ENCODE data around the gene TBC1D23. TPM values are rescaled to one million over a fixed set of nuclear protein-coding genes. Genes with fewer than 3 reads are reported as not detected.

The TBC1D23 gene
- total and polyA plus RNA-seq, 8 donors = 7.0 to 79.5 (median 17.3) TPM

DNA sequence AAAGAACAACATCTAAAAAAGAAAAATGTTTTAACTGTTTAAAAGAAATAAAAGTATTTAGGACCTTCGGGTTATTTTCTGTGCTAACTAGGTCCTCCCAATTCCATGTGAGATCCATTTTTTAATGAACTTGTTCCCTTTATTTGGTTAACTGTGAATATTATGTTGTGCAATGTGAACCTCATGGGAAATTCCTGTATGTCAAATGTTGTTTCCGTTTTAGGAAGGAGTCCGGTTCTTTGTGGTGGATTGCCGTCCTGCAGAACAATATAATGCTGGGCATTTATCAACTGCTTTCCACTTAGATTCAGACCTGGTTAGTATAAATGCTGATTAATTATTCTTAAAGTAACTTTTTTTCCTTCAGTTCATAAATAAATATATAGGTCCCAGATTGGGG is 38.2 kb downstream of the TBC1D23 start:
- peaks cover 13 to 95% (median 89%) of the 10 kb centered on the region in 4 donors for H3K36me3 ChIP-seq
- no peaks in the 10 kb centered on the region for H3K27me3 ChIP-seq
- TF ChIP-seq, protein P1, sequence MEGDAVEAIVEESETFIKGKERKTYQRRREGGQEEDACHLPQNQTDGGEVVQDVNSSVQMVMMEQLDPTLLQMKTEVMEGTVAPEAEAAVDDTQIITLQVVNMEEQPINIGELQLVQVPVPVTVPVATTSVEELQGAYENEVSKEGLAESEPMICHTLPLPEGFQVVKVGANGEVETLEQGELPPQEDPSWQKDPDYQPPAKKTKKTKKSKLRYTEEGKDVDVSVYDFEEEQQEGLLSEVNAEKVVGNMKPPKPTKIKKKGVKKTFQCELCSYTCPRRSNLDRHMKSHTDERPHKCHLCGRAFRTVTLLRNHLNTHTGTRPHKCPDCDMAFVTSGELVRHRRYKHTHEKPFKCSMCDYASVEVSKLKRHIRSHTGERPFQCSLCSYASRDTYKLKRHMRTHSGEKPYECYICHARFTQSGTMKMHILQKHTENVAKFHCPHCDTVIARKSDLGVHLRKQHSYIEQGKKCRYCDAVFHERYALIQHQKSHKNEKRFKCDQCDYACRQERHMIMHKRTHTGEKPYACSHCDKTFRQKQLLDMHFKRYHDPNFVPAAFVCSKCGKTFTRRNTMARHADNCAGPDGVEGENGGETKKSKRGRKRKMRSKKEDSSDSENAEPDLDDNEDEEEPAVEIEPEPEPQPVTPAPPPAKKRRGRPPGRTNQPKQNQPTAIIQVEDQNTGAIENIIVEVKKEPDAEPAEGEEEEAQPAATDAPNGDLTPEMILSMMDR (IDR thresholded peaks at IDR 0.05) = no peak
- TF ChIP-seq POLR2A (IDR thresholded peaks at IDR 0.05) (no peak), EP300 (IDR thresholded peaks at IDR 0.05) (no peak), POLR2AphosphoS5 (IDR thresholded peaks at IDR 0.05) (no peak)
- H3K4me1 ChIP-seq = no peaks in the 10 kb centered on the region
- no peak overlapping the region for H3K4me3 ChIP-seq
- H3K9me3 ChIP-seq = no peaks in the 10 kb centered on the region
- no peak for DNase-seq
- intact Hi-C loops (cut with DNase I; ENCODE audit: low total_unique reads) = no loop called here
- H3K27ac ChIP-seq = no peak overlapping the region
- 77 to 95% (median 92%) methylated on average over 4 of the region's 4 CpGs for WGBS, 5 donors

DNA sequence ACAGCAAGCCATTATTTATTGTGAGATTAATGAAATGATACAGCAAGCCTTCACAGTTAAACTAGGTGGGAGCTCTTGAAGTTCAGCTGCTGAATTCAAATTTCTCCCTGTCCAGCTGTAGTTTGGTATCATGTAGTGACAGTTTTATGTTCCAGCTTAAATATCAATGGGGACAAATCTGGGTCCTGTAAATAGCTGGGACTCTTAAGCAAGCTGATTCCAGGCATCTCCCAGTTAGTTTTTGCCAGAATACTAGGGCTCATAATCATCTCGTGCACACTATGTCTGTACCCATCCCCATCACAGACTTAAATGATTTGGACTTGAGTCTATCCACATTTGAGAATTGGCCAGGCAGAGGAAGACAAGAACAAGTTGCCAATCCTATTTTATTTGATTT is 45.9 kb downstream of the TBC1D23 start:
- H3K36me3 ChIP-seq = peaks cover 8 to 94% (median 74%) of the 10 kb centered on the region in 4 donors
- H3K4me1 ChIP-seq = peaks cover 0 to 10% (median 3%) of the 10 kb centered on the region in 4 donors
- TF ChIP-seq POLR2AphosphoS5 (IDR thresholded peaks at IDR 0.05) = no peak
- no peak for TF ChIP-seq EP300 (IDR thresholded peaks at IDR 0.05)
- TF ChIP-seq POLR2A (IDR thresholded peaks at IDR 0.05) = no peak
- TF ChIP-seq, protein P1 (IDR thresholded peaks at IDR 0.05) = no peak
- no peak for DNase-seq
- 81 to 96% (median 88%) methylated on average over 1 of the region's 1 CpG for WGBS, 5 donors
- H3K27me3 ChIP-seq = no peaks in the 10 kb centered on the region
- intact Hi-C loops (cut with DNase I; ENCODE audit: low total_unique reads) = no loop called here
- H3K27ac ChIP-seq = no peak overlapping the region
- H3K9me3 ChIP-seq = no peaks in the 10 kb centered on the region
- H3K4me3 ChIP-seq = no peak overlapping the region

DNA sequence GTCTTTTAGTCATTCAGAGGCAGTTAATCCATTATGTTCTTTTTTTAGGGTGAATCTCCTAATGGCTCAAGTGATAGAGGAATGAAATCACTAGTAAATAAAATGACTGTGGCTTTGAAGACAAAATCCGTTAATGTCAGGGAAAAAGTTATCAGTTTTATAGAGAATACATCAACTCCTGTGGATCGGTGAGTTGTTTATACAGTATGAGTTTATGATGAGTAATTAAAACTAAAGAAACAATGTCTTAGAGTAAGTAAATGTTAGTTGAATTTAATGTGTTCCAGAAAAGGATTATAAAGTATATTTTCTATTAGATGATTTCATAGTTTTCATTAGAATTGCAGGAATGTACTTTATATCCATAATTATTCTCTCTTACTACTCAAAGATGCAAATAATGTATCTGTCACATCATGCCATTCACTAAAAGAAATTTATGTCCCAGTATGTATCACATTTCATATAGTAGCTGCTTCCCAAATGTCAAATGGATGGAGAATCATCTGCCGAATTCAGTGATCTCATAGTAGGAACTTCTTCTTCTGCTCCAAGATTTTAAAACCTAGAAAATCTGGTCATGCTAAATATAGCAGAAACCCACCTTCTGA is 49.7 kb downstream of the TBC1D23 start:
- TF ChIP-seq, protein P1 (IDR thresholded peaks at IDR 0.05) = no peak
- TF ChIP-seq POLR2AphosphoS5 (IDR thresholded peaks at IDR 0.05) (no peak), EP300 (IDR thresholded peaks at IDR 0.05) (no peak), POLR2A (IDR thresholded peaks at IDR 0.05) (no peak)
- intact Hi-C loops (cut with DNase I; ENCODE audit: low total_unique reads) = no loop called here
- Histone ChIP-seq H3K4me1 (peaks cover 0 to 10% (median 3%) of the 10 kb centered on the region in 4 donors), H3K9me3 (no peaks in the 10 kb centered on the region), H3K4me3 (no peak overlapping the region), H3K27me3 (no peaks in the 10 kb centered on the region), H3K36me3 (peaks cover 8 to 79% (median 58%) of the 10 kb centered on the region in 4 donors), H3K27ac (no peak overlapping the region)
- DNase-seq = no peak
- 80 to 87% (median 83%) methylated on average over 3 of the region's 3 CpGs for WGBS, 5 donors

DNA sequence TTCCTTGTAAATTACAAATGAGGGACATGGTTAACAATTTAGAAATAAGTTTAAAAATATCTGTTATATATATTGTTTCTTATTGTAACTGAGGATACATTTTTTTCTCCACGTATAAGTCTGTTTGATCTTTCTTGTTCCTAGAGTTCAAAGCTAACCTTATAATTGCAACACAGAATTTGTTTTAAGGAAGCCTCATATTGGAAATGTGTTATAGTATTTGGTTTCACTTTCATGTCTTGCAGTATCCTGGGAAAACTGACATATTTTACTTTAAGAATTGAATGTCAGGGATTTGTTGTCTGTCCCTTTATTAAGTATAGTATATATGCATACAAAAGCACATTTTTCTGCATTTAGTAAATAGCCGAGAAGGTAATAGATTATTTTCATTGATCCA is 50.2 kb downstream of the TBC1D23 start:
- intact Hi-C loops (cut with DNase I; ENCODE audit: low total_unique reads) = no loop called here
- Histone ChIP-seq H3K4me3 (no peak overlapping the region), H3K4me1 (peaks cover 0 to 10% (median 3%) of the 10 kb centered on the region in 4 donors), H3K27me3 (no peaks in the 10 kb centered on the region), H3K9me3 (no peaks in the 10 kb centered on the region), H3K36me3 (peaks cover 8 to 78% (median 60%) of the 10 kb centered on the region in 4 donors), H3K27ac (no peak overlapping the region)
- WGBS, 5 donors = 29 to 45% (median 43%) methylated on average over 2 of the region's 2 CpGs
- no peak for TF ChIP-seq POLR2A (IDR thresholded peaks at IDR 0.05)
- no peak for TF ChIP-seq EP300 (IDR thresholded peaks at IDR 0.05)
- no peak for DNase-seq

DNA sequence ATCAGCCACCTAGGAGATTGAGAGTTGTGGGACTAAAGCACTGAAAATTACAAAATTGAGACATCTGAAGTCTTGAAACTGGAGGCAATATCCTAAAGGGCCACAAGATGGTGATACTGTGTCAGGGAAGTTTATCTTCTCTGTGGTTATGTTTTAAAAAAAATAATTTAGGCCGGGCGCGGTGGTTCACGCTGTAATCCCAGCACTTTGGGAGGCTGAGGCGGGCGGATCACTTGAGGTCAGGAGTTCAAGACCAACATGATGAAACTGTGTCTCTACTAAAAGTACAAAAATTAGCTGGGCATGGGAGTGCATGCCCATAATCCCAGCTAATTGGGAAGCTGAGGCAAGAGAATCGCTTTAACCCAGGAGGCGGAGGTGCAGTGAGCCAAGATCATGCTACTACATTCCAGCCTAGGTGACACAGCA is 55.9 kb downstream of the TBC1D23 start:
- Histone ChIP-seq H3K4me1 (peaks cover 0 to 12% (median 2%) of the 10 kb centered on the region in 4 donors), H3K27me3 (no peaks in the 10 kb centered on the region), H3K4me3 (no peak overlapping the region), H3K9me3 (no peaks in the 10 kb centered on the region), H3K27ac (peak overlapping the region in 1 of 5 donors; percentile 18), H3K36me3 (peaks cover 9 to 65% (median 54%) of the 10 kb centered on the region in 4 donors)
- TF ChIP-seq, protein P1 (IDR thresholded peaks at IDR 0.05) = peak in 5 of 7 experiments; percentile 43 to 71 (median 57)
- TF ChIP-seq POLR2AphosphoS5 (IDR thresholded peaks at IDR 0.05) (no peak), EP300 (IDR thresholded peaks at IDR 0.05) (no peak), POLR2A (IDR thresholded peaks at IDR 0.05) (no peak)
- intact Hi-C loops (cut with DNase I; ENCODE audit: low total_unique reads) = no loop called here
- DNase-seq = peak in 1 of 2 donors; percentile 79
- 25 to 31% (median 29%) methylated on average over 8 of the region's 8 CpGs for WGBS, 5 donors

Data from stomach (tissue), 9 donors.